Measurements from ENCODE around the gene FOLR2.

GRCh38 chr11:72223615-72224563 lies 7.3 kb downstream of the FOLR2 start:
- peak in 1 of 2 donors; percentile 3 for TF ChIP-seq POLR2A (IDR thresholded peaks at IDR 0.05)
- no peak for TF ChIP-seq CTCF (IDR thresholded peaks at IDR 0.05)
- peak in 1 of 2 donors; percentile 71 for TF ChIP-seq POLR2AphosphoS5 (IDR thresholded peaks at IDR 0.05; ENCODE audit: insufficient read depth in 1 of 2, low read depth in 1 of 2)
